Measurements from ENCODE around the gene ZNF280C.

- TF ChIP-seq CTCF (IDR thresholded peaks at IDR 0.05 in 8 of 11, conservative IDR thresholded peaks at IDR 0.05 in 3 of 11) = no peak
- no peak for TF ChIP-seq POLR2AphosphoS5 (IDR thresholded peaks at IDR 0.05)
- no peak for TF ChIP-seq POLR2A (IDR thresholded peaks at IDR 0.05)
These were observed 103.5 kb downstream of the ZNF280C start for GRCh38 chrX:130165181-130165702.

All from spleen (tissue), 7 donors.